OCI-LY3 (cell line): ENCODE measurements around the gene GALNT10.

Experiments used
- H2AFZ ChIP-seq: fragments of 200-600, 300-600 bp; shearing (Covaris generic); 2 replicates; pipeline ENCODE4 v1.6.0; 2014; ENCODE audit warnings: antibody characterized with exemption, low read depth, low read length
- H3K27ac ChIP-seq: fragments of 200-600, 300-600 bp; sonication (generic); 2 replicates; pipeline ENCODE4 v1.5.1; 2014; ENCODE audit warnings: mild to moderate bottlenecking, low read length, moderate library complexity, mixed read lengths
- H3K27me3 ChIP-seq: fragments of 200-600, 300-600 bp; sonication (generic); 2 replicates; pipeline ENCODE4 v1.6.1; 2014; ENCODE audit warnings: low read depth, low read length, mixed read lengths
- H3K36me3 ChIP-seq: fragments of 200-600, 300-600 bp; sonication (generic); replicated peaks from 2 replicates; pipeline ENCODE3; 2014; ENCODE audit warnings: low read depth, low read length, mixed read lengths
- H3K4me1 ChIP-seq: fragments of 300-600, 200-600 bp; sonication (generic); 2 replicates; pipeline ENCODE4 v1.6.1; 2014; ENCODE audit warnings: low read length, mixed read lengths
- H3K4me2 ChIP-seq: fragments of 200-600, 300-600 bp; sonication (generic); 2 replicates; pipeline ENCODE4 v1.6.1; 2014; ENCODE audit warnings: low read length, mixed read lengths
- H3K4me3 ChIP-seq: fragments of 300-600, 200-600 bp; sonication (generic); 2 replicates; pipeline ENCODE4 v1.5.1; 2014; ENCODE audit warnings: antibody characterized with exemption, mild to moderate bottlenecking, low read length, moderate library complexity
- H3K79me2 ChIP-seq: fragments of 300-600, 200-600 bp; shearing (Covaris generic); 2 replicates; pipeline ENCODE4 v1.6.1; 2014; ENCODE audit warnings: mild to moderate bottlenecking, low read length, mixed read lengths
- H3K9ac ChIP-seq: fragments of 300-600, 200-600 bp; shearing (Covaris generic); 2 replicates; pipeline ENCODE4 v1.6.0; 2014; ENCODE audit warnings: mild to moderate bottlenecking, low read length, moderate library complexity
- H3K9me3 ChIP-seq: fragments of 200-600, 300-600 bp; shearing (Covaris generic); 2 replicates; pipeline ENCODE4 v1.6.1; 2014; ENCODE audit warnings: low read length, mixed read lengths; ENCODE audit not compliant: insufficient read depth
- H4K20me1 ChIP-seq: fragments of 200-600, 300-600 bp; sonication (generic); 2 replicates; pipeline ENCODE4 v1.6.1; 2016; ENCODE audit warnings: low read length, mixed read lengths; ENCODE audit not compliant: insufficient read depth
- CTCF ChIP-seq: fragments of 200-600, 300-600 bp; sonication (generic); IDR thresholded peaks from 2 replicates; pipeline ENCODE4 v1.5.1; 2014; ENCODE audit warnings: antibody characterized with exemption, low read length, low read depth
- EZH2phosphoT487 ChIP-seq: fragments of 200-600 bp; shearing (Covaris generic); IDR thresholded peaks from 2 replicates; pipeline ENCODE4 v1.6.1; 2018; ENCODE audit warnings: antibody characterized with exemption, mixed run types, low read depth

The GALNT10 gene

GRCh38 chr5:154215571-154216325 lies 25.2 kb downstream of the GALNT10 start:
- no peak overlapping the region for H3K4me2 ChIP-seq
- H3K4me1 ChIP-seq, result peaks cover 29% of the 10 kb centered on the region
- H2AFZ ChIP-seq, result no peak overlapping the region
- H3K27me3 ChIP-seq, result no peaks in the 10 kb centered on the region
- TF ChIP-seq CTCF, result no peak
- no peak overlapping the region for H3K9ac ChIP-seq
- no peaks in the 10 kb centered on the region for H3K9me3 ChIP-seq
- no peak overlapping the region for H3K4me3 ChIP-seq
- no peaks in the 10 kb centered on the region for H3K36me3 ChIP-seq
- H4K20me1 ChIP-seq, result no peaks in the 10 kb centered on the region
- no peaks in the 10 kb centered on the region for H3K79me2 ChIP-seq
- H3K27ac ChIP-seq, result no peak overlapping the region

GRCh38 chr5:154217462-154217861 lies 26.9 kb downstream of the GALNT10 start:
- H2AFZ ChIP-seq, result no peak overlapping the region
- TF ChIP-seq EZH2phosphoT487 (no peak), CTCF (no peak)
- H3K36me3 ChIP-seq, result no peaks in the 10 kb centered on the region
- no peak overlapping the region for H3K4me2 ChIP-seq
- H3K9ac ChIP-seq, result no peak overlapping the region
- peaks cover 20% of the 10 kb centered on the region for H3K4me1 ChIP-seq
- H3K27me3 ChIP-seq, result no peaks in the 10 kb centered on the region
- H3K79me2 ChIP-seq, result no peaks in the 10 kb centered on the region
- no peak overlapping the region for H3K27ac ChIP-seq
- H4K20me1 ChIP-seq, result no peaks in the 10 kb centered on the region
- H3K9me3 ChIP-seq, result no peaks in the 10 kb centered on the region
- no peak overlapping the region for H3K4me3 ChIP-seq

GRCh38 chr5:154218786-154219185 lies 28.3 kb downstream of the GALNT10 start:
- Histone ChIP-seq H3K4me2 (no peak overlapping the region), H4K20me1 (no peaks in the 10 kb centered on the region), H3K27me3 (no peaks in the 10 kb centered on the region), H3K4me3 (no peak overlapping the region), H3K4me1 (peaks cover 19% of the 10 kb centered on the region), H3K36me3 (no peaks in the 10 kb centered on the region), H3K9me3 (no peaks in the 10 kb centered on the region), H3K79me2 (no peaks in the 10 kb centered on the region), H3K9ac (no peak overlapping the region), H2AFZ (no peak overlapping the region), H3K27ac (no peak overlapping the region)
- TF ChIP-seq CTCF (no peak), EZH2phosphoT487 (no peak)

- Histone ChIP-seq H3K36me3 (no peaks in the 10 kb centered on the region), H4K20me1 (no peaks in the 10 kb centered on the region), H3K4me2 (no peak overlapping the region), H3K4me3 (no peak overlapping the region), H3K79me2 (no peaks in the 10 kb centered on the region), H3K9me3 (no peaks in the 10 kb centered on the region), H3K27me3 (no peaks in the 10 kb centered on the region), H2AFZ (no peak overlapping the region), H3K4me1 (peaks cover 1% of the 10 kb centered on the region; the same call in 1 of the 2 replicates), H3K27ac (no peak overlapping the region), H3K9ac (no peak overlapping the region)
- TF ChIP-seq CTCF, result no peak
- TF ChIP-seq EZH2phosphoT487, result no peak
Observed at GRCh38 chr5:154220625-154221024, 30.1 kb downstream of the GALNT10 start.
